ENCODE data around the gene SYMPK.

DNA sequence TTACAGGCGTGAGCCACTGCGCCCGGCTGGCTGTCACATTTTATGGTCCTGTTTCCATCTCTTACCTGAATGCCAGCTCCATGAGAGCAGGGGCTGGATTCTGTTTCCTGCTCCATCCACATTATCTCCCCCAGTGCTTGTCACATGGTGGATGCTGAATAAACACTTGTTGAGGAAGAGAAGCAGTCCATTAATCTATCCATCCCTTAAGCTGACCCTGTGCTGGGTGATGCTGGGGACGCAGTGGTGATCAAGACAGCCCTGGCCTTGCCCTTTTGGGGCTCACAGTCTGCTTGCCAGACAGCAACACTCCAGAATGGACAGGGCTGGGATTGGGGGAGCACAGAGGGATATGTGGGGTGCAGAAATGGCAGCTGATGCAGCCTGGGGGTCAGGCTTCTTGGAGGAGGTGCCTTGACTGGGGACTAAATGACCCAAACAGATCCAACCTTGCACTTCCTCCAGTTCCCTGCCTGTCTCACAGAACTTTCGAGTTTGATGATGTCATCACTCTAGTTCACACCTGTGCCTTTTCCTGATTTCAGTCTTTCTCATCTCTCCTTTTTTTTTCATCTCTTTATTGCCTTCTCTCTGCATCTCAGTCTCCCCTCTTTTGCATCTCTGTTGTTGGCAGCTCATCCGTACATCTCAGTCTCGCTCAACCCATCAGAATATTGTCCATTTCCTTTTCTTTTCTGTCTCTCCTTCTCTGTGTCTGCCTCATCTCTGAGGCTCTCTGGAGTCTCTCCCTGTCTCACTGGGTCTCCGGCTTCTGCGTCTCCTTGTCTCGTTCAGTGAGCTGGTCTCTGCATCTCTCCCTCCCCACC lies 18.3 kb upstream of the SYMPK start:
- TF ChIP-seq EZH2 (IDR thresholded peaks at IDR 0.05): no peak
- no peak for TF ChIP-seq FOXP2 (optimal IDR thresholded peaks at IDR 0.05; ENCODE audit: control extremely low read depth, extremely low read length, insufficient read depth)

Data from SK-N-MC (cell line).